GM23338 (cell line): Measurements from ENCODE around the gene TIMM10. TPM values are rescaled to one million over a fixed set of nuclear protein-coding genes. Genes with fewer than 3 reads are reported as not detected.

Source experiments
- ATAC-seq: fragments of 200-7000 bp; cut with Tn5 transposase; 3 replicates; pipeline ENCODE4 v1.9.1; 2020
- DNase-seq: peaks from one replicate; pipeline ENCODE4 v3.0.0-alpha.2; 2015; ENCODE audit warnings: low spot score
- H2AFZ ChIP-seq: fragments of 200-600 bp; sonication (generic); 2 replicates; pipeline ENCODE4 v1.8.0; 2016; ENCODE audit warnings: antibody characterized with exemption, mild to moderate bottlenecking, moderate library complexity
- H3F3A ChIP-seq: fragments of 200-600 bp; sonication (generic); replicated peaks from 2 replicates; pipeline ENCODE4 v1.8.0; 2017; ENCODE audit warnings: antibody characterized with exemption, mixed run types, low read depth
- H3K27ac ChIP-seq: fragments of 200-600 bp; sonication (generic); 2 replicates; pipeline ENCODE4 v1.6.1; 2016; ENCODE audit warnings: low read depth
- H3K27me3 ChIP-seq: fragments of 200-600 bp; sonication (generic); 2 replicates; pipeline ENCODE4 v1.8.0; 2016; ENCODE audit warnings: mild to moderate bottlenecking, mixed run types, moderate library complexity; ENCODE audit not compliant: insufficient read depth
- H3K36me3 ChIP-seq: fragments of 200-600 bp; sonication (generic); 2 replicates; pipeline ENCODE4 v1.8.0; 2016; ENCODE audit warnings: mild to moderate bottlenecking; ENCODE audit not compliant: insufficient read depth
- H3K4me1 ChIP-seq: fragments of 200-600 bp; sonication (generic); 2 replicates; pipeline ENCODE4 v1.8.0; 2016; ENCODE audit warnings: mild to moderate bottlenecking, moderate library complexity; ENCODE audit not compliant: insufficient read depth
- H3K4me2 ChIP-seq: fragments of 200-600 bp; sonication (generic); 2 replicates; pipeline ENCODE4 v1.7.1; 2017; ENCODE audit warnings: mixed run types
- H3K4me3 ChIP-seq: fragments of 200-600 bp; sonication (generic); 2 replicates; pipeline ENCODE4 v1.6.1; 2016; ENCODE audit warnings: mixed run types
- H3K79me2 ChIP-seq: fragments of 200-600 bp; sonication (generic); replicated peaks from 2 replicates; pipeline ENCODE4 v1.8.0; 2017; ENCODE audit warnings: mild to moderate bottlenecking; ENCODE audit not compliant: insufficient read depth
- H3K9me2 ChIP-seq: fragments of 200-600 bp; sonication (generic); 2 replicates; pipeline ENCODE4 v1.8.0; 2017; ENCODE audit not compliant: insufficient read depth
- H4K20me1 ChIP-seq: fragments of 200-600 bp; sonication (generic); replicated peaks from 2 replicates; pipeline ENCODE4 v1.8.0; 2017; ENCODE audit warnings: mild to moderate bottlenecking; ENCODE audit not compliant: insufficient read depth
- H3K27ac Mint-ChIP-seq: 2 replicates; pipeline ENCODE4 v1.8.0; 2020; ENCODE audit warnings: inconsistent platforms, mild to moderate bottlenecking, moderate library complexity, mixed read lengths
- H3K27me3 Mint-ChIP-seq: 3 replicates; pipeline ENCODE4 v1.8.0; 2022; ENCODE audit warnings: low read depth, mild to moderate bottlenecking, moderate library complexity, mixed read lengths, inconsistent platforms; ENCODE audit not compliant: insufficient read depth, poor library complexity
- H3K36me3 Mint-ChIP-seq: 3 replicates; pipeline ENCODE4 v1.8.0; 2021; ENCODE audit warnings: low read depth, mild to moderate bottlenecking, inconsistent platforms, moderate library complexity, mixed read lengths
- H3K4me1 Mint-ChIP-seq: 3 replicates; pipeline ENCODE4 v1.8.0; 2020; ENCODE audit warnings: mild to moderate bottlenecking, inconsistent platforms, mixed read lengths
- H3K4me3 Mint-ChIP-seq: 3 replicates; pipeline ENCODE4 v1.8.0; 2021; ENCODE audit warnings: moderate library complexity, mild to moderate bottlenecking, inconsistent platforms, mixed read lengths
- H3K9me3 Mint-ChIP-seq: 3 replicates; pipeline ENCODE4 v1.8.0; 2020; ENCODE audit warnings: moderate library complexity, mild to moderate bottlenecking, inconsistent platforms, mixed read lengths
- CREB1 ChIP-seq: fragments of 250-450 bp; sonication (Bioruptor Pico); IDR thresholded peaks from 2 replicates; pipeline ENCODE4 v1.5.0; 2020; ENCODE audit warnings: low read depth, mild to moderate bottlenecking, moderate library complexity
- CTCF ChIP-seq, 2 experiments: fragments of 200-600 bp in 1 of 2; sonication (generic) in 1 of 2; conservative IDR thresholded peaks; 2 replicates each; pipeline versions ENCODE4 v1.5.1 to v1.6.1; 2016 to 2017; ENCODE audit warnings: antibody characterized with exemption in 2 of 2, low read depth in 2 of 2, mild to moderate bottlenecking in 2 of 2, moderate library complexity in 1 of 2
- ETS1 ChIP-seq: IDR thresholded peaks from 2 replicates; pipeline ENCODE4 v1.6.1; 2016; ENCODE audit warnings: antibody characterized with exemption
- EZH2 ChIP-seq: fragments of 200-600 bp; sonication (generic); IDR thresholded peaks from one replicate; pipeline ENCODE4 v1.8.0; 2017; ENCODE audit warnings: antibody characterized with exemption, mild to moderate bottlenecking, low read depth; ENCODE audit not compliant: unreplicated experiment
- EZH2phosphoT487 ChIP-seq: fragments of 200-600 bp; sonication (generic); IDR thresholded peaks from one replicate; pipeline ENCODE4 v1.8.1; 2018; ENCODE audit warnings: antibody characterized with exemption; ENCODE audit not compliant: unreplicated experiment
- JUNB ChIP-seq: IDR thresholded peaks from one replicate; pipeline ENCODE4 v1.6.1; 2016; ENCODE audit warnings: antibody characterized with exemption; ENCODE audit not compliant: unreplicated experiment
- NANOG ChIP-seq: IDR thresholded peaks from 2 replicates; pipeline ENCODE4 v1.6.1; 2016; ENCODE audit warnings: antibody characterized with exemption, borderline replicate concordance
- POLR2AphosphoS5 ChIP-seq: IDR thresholded peaks from 2 replicates; pipeline ENCODE4 v1.6.1; 2016; ENCODE audit warnings: antibody characterized with exemption, low read depth
- REST ChIP-seq: IDR thresholded peaks from one replicate; pipeline ENCODE4 v1.6.1; 2018; ENCODE audit warnings: antibody characterized with exemption; ENCODE audit not compliant: unreplicated experiment
- STAT1 ChIP-seq: IDR thresholded peaks from one replicate; pipeline ENCODE4 v1.6.1; 2016; ENCODE audit warnings: antibody characterized with exemption; ENCODE audit not compliant: unreplicated experiment
- ZNF114 ChIP-seq: fragments of 250-450 bp; sonication (Bioruptor Pico); IDR thresholded peaks from 2 replicates; pipeline ENCODE4 v1.5.0; 2020; ENCODE audit warnings: mild to moderate bottlenecking, moderate library complexity
- ZNF331 ChIP-seq: fragments of 250-450 bp; sonication (Bioruptor Pico); IDR thresholded peaks from 2 replicates; pipeline ENCODE4 v1.5.0; 2020; ENCODE audit warnings: low read depth, mild to moderate bottlenecking, moderate library complexity
- ZNF462 ChIP-seq: fragments of 250-450 bp; sonication (Bioruptor Pico); IDR thresholded peaks from 2 replicates; pipeline ENCODE4 v1.5.0; 2020; ENCODE audit warnings: mild to moderate bottlenecking, moderate library complexity
- polyA plus RNA-seq: library from polyadenylated mRNA; unstranded; fragments of >200 nt; fragmentation: Nextera tagmentation; extraction: Ambion mirVana; gene quantifications from 2 replicates; pipeline ENCODE4 v1.2.1, GENCODE V29; 2016
- total RNA-seq: library from RNA; depleted of rRNA; stranded (reverse); fragments of >200 nt; shearing (Covaris generic); gene quantifications from 2 replicates; pipeline ENCODE4 v1.2.3, GENCODE V29; 2014

The TIMM10 gene
- total and polyA plus RNA-seq, 2 experiments from 2014 or later: 59.1 to 194 TPM

- Histone ChIP-seq H4K20me1 (no peaks in the 10 kb centered on the region; the same call in 1 of the 2 replicates), H3K9me2 (no peaks in the 10 kb centered on the region), H3K27me3 (no peaks in the 10 kb centered on the region), H3K27ac (peak overlapping the region; percentile 39; the same call in 1 of the 2 replicates), H3F3A (peaks cover 14% of the 10 kb centered on the region), H3K4me1 (peaks cover 18% of the 10 kb centered on the region), H3K4me3 (no peak overlapping the region), H3K4me2 (no peak overlapping the region), H2AFZ (no peak overlapping the region), H3K79me2 (no peaks in the 10 kb centered on the region; the same call in 1 of the 2 replicates), H3K36me3 (peaks cover 5% of the 10 kb centered on the region; the same call in 1 of the 2 replicates)
- no peaks in the 10 kb centered on the region for H3K9me3 Mint-ChIP-seq
- H3K27me3 Mint-ChIP-seq: peaks cover 16% of the 10 kb centered on the region
- DNase-seq (no peak), ATAC-seq (no peak)
- H3K36me3 Mint-ChIP-seq: peaks cover 71% of the 10 kb centered on the region
- H3K27ac Mint-ChIP-seq: peak overlapping the region; percentile 92
- TF ChIP-seq REST: no peak
- no peak for TF ChIP-seq EZH2phosphoT487
- TF ChIP-seq EZH2: no peak
- TF ChIP-seq ZNF331 (CRISPR knock-in tag): no peak
- TF ChIP-seq NANOG: no peak
- TF ChIP-seq CREB1 (CRISPR knock-in tag): no peak
- no peak for TF ChIP-seq ETS1
- no peak for TF ChIP-seq ZNF114
- TF ChIP-seq JUNB: no peak
- no peak for TF ChIP-seq CTCF (conservative IDR thresholded peaks at IDR 0.05; ENCODE audit: low read depth in 2 of 2)
- TF ChIP-seq STAT1: no peak
- no peak for TF ChIP-seq ZNF462 (CRISPR knock-in tag)
- no peak for TF ChIP-seq POLR2AphosphoS5
- H3K4me1 Mint-ChIP-seq: peaks cover 61% of the 10 kb centered on the region
- no peak overlapping the region for H3K4me3 Mint-ChIP-seq
Observed at GRCh38 chr11:57496109-57496820, 34.3 kb downstream of the TIMM10 start.
